Eye (tissue), 1 donor: ENCODE measurements around the gene TGFBR3.

Experiments
- DNase-seq: peaks from one replicate; pipeline ENCODE4 v3.0.0-alpha.2; 2015

The TGFBR3 gene

GRCh38 chr1:91707114-91707889 is 178.6 kb downstream of the TGFBR3 start:
- no peak for DNase-seq

- DNase-seq, result no peak
These were observed 179.6 kb downstream of the TGFBR3 start for GRCh38 chr1:91706140-91706957.

- DNase-seq, result no peak
These were observed 181.2 kb downstream of the TGFBR3 start for GRCh38 chr1:91704746-91705145.

- no peak for DNase-seq
These were observed 182.9 kb downstream of the TGFBR3 start for GRCh38 chr1:91703095-91703494.

- DNase-seq, result no peak
These were observed 184.5 kb downstream of the TGFBR3 start for GRCh38 chr1:91701472-91701869.

GRCh38 chr1:91700771-91701471 is 185.0 kb downstream of the TGFBR3 start:
- DNase-seq, result peak; percentile 46

GRCh38 chr1:91700332-91700731 is 185.6 kb downstream of the TGFBR3 start:
- no peak for DNase-seq

- no peak for DNase-seq
These were observed 186.5 kb downstream of the TGFBR3 start for GRCh38 chr1:91699339-91699974.

GRCh38 chr1:91697861-91698260 is 188.1 kb downstream of the TGFBR3 start:
- DNase-seq, result no peak

GRCh38 chr1:91697416-91697815 is 188.5 kb downstream of the TGFBR3 start:
- no peak for DNase-seq

GRCh38 chr1:91696321-91696720 is 189.6 kb downstream of the TGFBR3 start:
- DNase-seq, result no peak

- DNase-seq, result no peak
These were observed 192.4 kb downstream of the TGFBR3 start for GRCh38 chr1:91693557-91693956.

- DNase-seq, result no peak
These were observed 194.4 kb downstream of the TGFBR3 start for GRCh38 chr1:91691525-91691924.

- no peak for DNase-seq
These were observed 196.1 kb downstream of the TGFBR3 start for GRCh38 chr1:91689641-91690481.

- DNase-seq, result no peak
These were observed 198.5 kb downstream of the TGFBR3 start for GRCh38 chr1:91687452-91687851.

GRCh38 chr1:91685994-91686393 is 200.0 kb downstream of the TGFBR3 start:
- DNase-seq, result no peak

GRCh38 chr1:91684481-91685196 is 201.3 kb downstream of the TGFBR3 start:
- DNase-seq, result peak; percentile 70

- DNase-seq, result no peak
These were observed 202.4 kb downstream of the TGFBR3 start for GRCh38 chr1:91683598-91683951.

GRCh38 chr1:91682882-91683597 is 202.9 kb downstream of the TGFBR3 start:
- DNase-seq, result no peak

GRCh38 chr1:91680556-91681155 is 205.3 kb downstream of the TGFBR3 start:
- DNase-seq, result no peak
